GM21529 (cell line): Measurements from ENCODE around the gene LCORL.
"Not testable (repeated sequence)": the region's sequence is repeated elsewhere in the genome, so short reads cannot be mapped to it uniquely, and the experiment has no call there.

Source experiments
- ATAC-seq: cut with Tn5 transposase; IDR thresholded peaks from one replicate; pipeline ENCODE4 v1.9.1; 2021; ENCODE audit not compliant: unreplicated experiment

LCORL gene

GRCh38 chr4:17859793-17860406 is 161.7 kb downstream of the LCORL start:
- no peak for ATAC-seq

- no peak for ATAC-seq
These were observed 167.5 kb downstream of the LCORL start for GRCh38 chr4:17854036-17854435.

DNA sequence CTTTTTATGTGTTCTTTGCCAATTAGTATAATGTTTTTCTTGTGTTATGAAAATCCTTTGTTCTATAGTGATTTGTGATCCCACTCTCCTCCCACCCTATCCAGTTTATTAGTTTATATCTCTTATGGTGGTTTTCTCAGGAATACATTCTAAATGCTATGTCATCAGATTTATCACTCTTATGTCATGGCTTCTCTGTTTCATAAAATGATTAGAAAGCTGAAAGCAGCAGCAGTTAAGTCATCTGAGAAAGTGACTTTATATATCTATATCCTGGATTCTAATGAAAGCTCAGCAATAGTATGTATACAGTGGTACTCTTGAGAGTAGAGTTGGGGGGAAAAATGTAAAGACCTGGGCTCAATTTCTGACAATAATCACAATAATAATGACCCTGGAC is 169.6 kb downstream of the LCORL start:
- ATAC-seq: no peak

- not testable (repeated sequence) for ATAC-seq
These were observed 171.3 kb downstream of the LCORL start for GRCh38 chr4:17850295-17850694.

DNA sequence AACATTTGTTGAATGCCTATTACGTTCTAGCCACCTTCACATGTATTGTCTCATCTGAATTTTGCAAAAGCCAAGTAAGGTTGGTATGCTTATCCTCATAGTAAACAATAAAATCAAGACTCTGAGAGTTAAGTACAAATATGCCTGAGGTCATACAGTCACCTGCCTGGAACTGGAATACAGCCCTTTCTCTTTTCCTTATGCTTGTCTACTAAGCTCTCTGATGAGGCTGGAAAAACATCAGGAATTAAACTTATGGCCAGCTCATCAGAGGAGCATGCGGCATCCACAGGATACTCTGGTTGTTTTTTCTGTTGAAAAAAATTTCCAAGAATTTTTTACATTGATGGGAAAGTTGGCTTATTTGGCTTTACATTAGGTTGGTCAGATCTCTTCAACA is 175.3 kb downstream of the LCORL start:
- no peak for ATAC-seq

DNA sequence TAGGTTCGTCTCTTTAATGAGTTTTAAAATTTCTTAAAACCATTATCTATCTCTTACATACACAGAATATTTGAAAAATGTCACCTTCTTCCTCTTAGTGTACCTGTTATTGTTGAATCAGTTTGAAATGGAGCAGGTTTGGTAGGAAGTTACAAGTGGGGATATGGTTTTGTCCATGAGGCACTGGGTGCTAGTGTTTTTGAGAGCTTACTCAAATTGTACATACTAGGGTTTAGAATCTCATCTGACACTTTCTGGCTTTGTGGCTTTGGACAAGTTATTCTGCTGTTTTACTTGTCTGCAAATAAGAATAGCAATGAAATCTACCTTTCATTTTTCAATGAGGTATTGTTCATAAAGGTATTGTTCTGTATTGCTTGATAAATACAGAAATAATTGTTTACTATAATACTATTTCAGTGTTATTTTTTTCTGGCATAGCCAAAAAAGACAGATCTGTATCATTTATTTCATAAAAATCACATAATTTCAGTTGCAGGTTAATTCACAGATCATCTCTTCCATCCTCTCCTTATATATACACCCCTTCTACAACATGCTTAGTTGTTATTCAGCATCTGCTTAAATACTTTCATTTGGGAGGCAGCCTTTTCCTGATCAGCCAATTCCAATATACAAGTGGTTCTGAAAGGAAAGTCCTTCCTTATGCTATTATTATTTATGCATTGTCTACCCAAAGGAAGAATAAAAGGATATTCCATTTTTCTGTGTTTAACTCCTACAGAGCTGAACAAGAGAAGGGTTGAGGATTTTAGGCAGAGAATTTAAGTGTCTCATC is 197.5 kb downstream of the LCORL start:
- ATAC-seq: no peak

- ATAC-seq: peak; percentile 85
These were observed 204.5 kb downstream of the LCORL start for GRCh38 chr4:17817027-17817426.

DNA sequence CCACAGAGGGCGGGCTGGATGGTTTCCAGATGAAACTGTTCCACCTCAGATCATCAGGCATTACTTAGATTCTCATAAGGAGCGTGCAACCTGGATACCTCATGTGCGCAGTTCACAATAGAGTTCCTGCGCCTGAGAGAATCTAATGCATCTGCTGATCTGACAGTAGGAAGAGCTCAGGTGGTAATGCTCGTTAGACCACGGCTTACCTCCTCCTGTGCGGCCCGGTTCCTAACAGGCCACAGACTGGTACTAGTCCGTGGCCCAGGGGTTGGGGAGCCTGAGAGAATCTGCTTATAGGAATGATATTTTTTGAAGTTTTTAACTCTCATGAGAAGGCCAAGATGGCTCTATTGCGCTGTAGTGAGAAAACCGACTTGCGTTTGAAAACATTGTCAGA is 205.4 kb downstream of the LCORL start:
- no peak for ATAC-seq

GRCh38 chr4:17814140-17814539 is 207.4 kb downstream of the LCORL start:
- ATAC-seq: no peak

- no peak for ATAC-seq
These were observed 208.8 kb downstream of the LCORL start for GRCh38 chr4:17812801-17813200.

- ATAC-seq: no peak
These were observed 209.4 kb downstream of the LCORL start for GRCh38 chr4:17812125-17812524.

DNA sequence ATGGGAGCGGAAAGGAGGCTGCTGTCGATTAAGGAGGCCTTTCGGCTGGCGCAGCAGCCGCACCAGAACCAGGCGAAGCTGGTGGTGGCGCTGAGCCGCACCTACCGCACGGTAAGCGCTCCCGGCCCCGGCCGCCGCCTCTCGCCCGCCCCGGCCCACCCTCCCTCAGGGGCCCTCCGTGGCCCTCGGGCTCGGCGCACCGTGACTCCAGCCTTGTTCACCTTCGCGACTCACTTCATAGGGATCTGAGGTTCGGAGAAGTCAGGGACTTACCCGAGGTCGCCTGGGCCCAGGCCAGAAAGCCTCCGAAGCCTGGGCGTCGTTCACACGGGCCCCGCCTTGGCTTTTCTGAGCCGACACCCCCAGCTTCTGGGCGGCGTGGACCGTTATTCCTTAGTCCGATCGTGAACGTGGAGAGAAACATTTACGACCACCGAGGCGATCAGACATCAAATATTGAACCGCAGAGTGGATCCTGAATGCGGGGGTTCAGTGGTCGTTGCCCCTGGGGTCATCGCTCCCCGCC is 210.4 kb downstream of the LCORL start:
- peak; percentile 20 for ATAC-seq

GRCh38 chr4:17810260-17811077 is 211.1 kb downstream of the LCORL start, which contains the start of the genes DCAF16 and NCAPG:
Gene DCAF16, minus strand, starts transcription at chr4:17810757. Its CDS starts 6,616 bp downstream, at chr4:17804141.
Gene NCAPG, plus strand, starts transcription at chr4:17810979. Its CDS starts 99 bp downstream, at chr4:17811078.
- ATAC-seq: peak; percentile 88

DNA sequence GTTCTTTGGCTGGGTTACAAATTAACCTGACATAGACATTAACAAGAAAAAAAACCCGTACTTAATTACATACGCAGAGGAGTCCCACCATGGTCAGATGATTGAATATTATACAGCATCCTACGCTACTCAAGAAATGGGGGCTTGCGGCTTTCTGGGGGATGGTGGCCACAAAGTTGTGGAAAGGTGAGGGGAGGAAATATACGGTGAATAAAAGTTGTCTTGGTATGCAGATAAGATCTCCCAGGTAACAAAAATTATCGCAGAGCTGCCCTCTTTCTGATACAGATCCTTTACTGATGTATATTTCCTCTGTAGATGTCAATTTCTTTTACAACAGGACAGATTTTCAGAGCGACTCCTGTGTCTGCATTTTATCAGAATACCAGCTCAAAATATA is 211.9 kb downstream of the LCORL start:
- no peak for ATAC-seq

DNA sequence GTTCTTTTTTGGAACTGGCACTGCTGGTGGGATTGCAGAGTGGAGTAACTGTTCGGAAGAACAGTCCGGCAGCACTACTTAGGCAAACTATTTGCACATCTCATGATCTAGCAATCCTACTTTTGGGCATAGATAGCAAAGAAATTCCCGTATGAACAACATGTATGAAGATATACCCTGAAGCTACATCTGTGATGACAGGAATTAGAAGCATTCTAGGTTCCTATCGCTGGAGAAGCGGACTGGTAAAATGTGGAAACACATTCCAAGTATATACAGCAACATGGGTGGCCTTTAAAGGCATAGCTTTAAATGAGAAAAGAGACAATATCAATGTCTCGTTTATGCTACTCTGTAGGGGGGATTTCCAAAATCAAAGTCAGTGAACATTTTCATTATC is 214.1 kb downstream of the LCORL start:
- ATAC-seq: no peak

- no peak for ATAC-seq
These were observed 215.9 kb downstream of the LCORL start for GRCh38 chr4:17805580-17806155.

DNA sequence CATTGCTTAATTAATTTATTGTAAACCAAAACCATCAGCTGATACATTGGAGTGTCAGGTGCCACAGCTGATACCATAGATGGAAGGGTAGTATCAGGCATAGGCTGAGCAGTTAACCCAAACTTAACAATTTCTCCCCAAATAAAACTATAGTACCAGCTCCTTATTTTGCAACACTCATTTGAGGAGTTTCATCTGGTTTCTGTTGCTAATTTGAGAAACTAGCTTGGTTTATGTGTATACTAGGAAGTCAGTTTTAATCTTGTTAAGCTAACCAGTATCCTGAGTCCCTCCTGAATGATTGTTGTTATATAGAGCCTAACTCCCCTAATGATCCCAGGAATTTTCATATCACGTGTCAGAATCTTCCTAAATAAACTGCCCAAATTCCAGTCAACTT is 223.7 kb downstream of the LCORL start:
- ATAC-seq: no peak

GRCh38 chr4:17794730-17795129 is 226.8 kb downstream of the LCORL start:
- no peak for ATAC-seq
